Liver (tissue), 9 donors: ENCODE measurements around the gene MTHFSD. TPM values are rescaled to one million over a fixed set of nuclear protein-coding genes. Genes with fewer than 3 reads are reported as not detected.

ENCODE experiments used
- DNase-seq: peaks from one replicate; pipeline ENCODE4 v3.0.0-alpha.2; 2017; ENCODE audit warnings: low spot score
- H3K27ac ChIP-seq, 2 donors: one replicate each; pipeline ENCODE4 v1.7.0; 2013; ENCODE audit warnings: inconsistent platforms in 2 of 2, low read length in 2 of 2, control low read depth in 1 of 2, low read depth in 1 of 2, mild to moderate bottlenecking in 1 of 2
- H3K27me3 ChIP-seq, 4 donors: one replicate each; pipeline versions ENCODE4 v1.6.1 to v1.7.0; 2013; ENCODE audit warnings: low read length in 3 of 4, inconsistent platforms in 1 of 4, mild to moderate bottlenecking in 1 of 4, moderate library complexity in 1 of 4; ENCODE audit not compliant: control insufficient read depth in 4 of 4, insufficient read depth in 4 of 4
- H3K36me3 ChIP-seq, 4 donors: one replicate each; pipeline versions ENCODE4 v1.6.1 to v1.7.0; 2013; ENCODE audit warnings: low read length in 3 of 4, mild to moderate bottlenecking in 3 of 4, low read depth in 1 of 4, moderate library complexity in 1 of 4; ENCODE audit not compliant: control insufficient read depth in 4 of 4, insufficient read depth in 3 of 4
- H3K4me1 ChIP-seq, 4 donors: one replicate each; pipeline versions ENCODE4 v1.6.1 to v1.7.0; 2013; ENCODE audit warnings: low read length in 3 of 4, mild to moderate bottlenecking in 3 of 4, moderate library complexity in 1 of 4; ENCODE audit not compliant: control insufficient read depth in 4 of 4, insufficient read depth in 4 of 4
- H3K4me3 ChIP-seq, 3 donors: one replicate each; pipeline versions ENCODE4 v1.6.1 to v1.7.0; 2013; ENCODE audit warnings: low read length in 3 of 3, control low read depth in 1 of 3, low read depth in 1 of 3, mild to moderate bottlenecking in 1 of 3
- H3K9ac ChIP-seq, 2 donors: one replicate each; pipeline ENCODE4 v1.7.0; 2013; ENCODE audit warnings: low read length in 2 of 2, mild to moderate bottlenecking in 2 of 2, moderate library complexity in 2 of 2, control low read depth in 1 of 2, low read depth in 1 of 2
- H3K9me3 ChIP-seq, 4 donors: one replicate each; pipeline versions ENCODE4 v1.6.1 to v1.7.0; 2013; ENCODE audit warnings: low read length in 3 of 4; ENCODE audit not compliant: control insufficient read depth in 4 of 4
- ATF3 ChIP-seq: IDR thresholded peaks from 2 replicates; pipeline ENCODE4 v1.6.1; 2016; ENCODE audit warnings: antibody characterized with exemption
- CTCF ChIP-seq: fragments of 150-350 bp; IDR thresholded peaks from 2 replicates; pipeline ENCODE4 v1.5.1; 2017; ENCODE audit warnings: improper control_type of control experiment, low read depth, low read length; ENCODE audit not compliant: missing input control
- EGR1 ChIP-seq, 2 donors: IDR thresholded peaks; 2 replicates each; pipeline ENCODE4 v1.6.1; 2016 to 2018; ENCODE audit warnings: antibody characterized with exemption in 2 of 2, low read depth in 2 of 2
- FOXA1 ChIP-seq: IDR thresholded peaks from 2 replicates; pipeline ENCODE4 v1.6.1; 2016; ENCODE audit warnings: antibody characterized with exemption
- FOXA2 ChIP-seq: IDR thresholded peaks from 2 replicates; pipeline ENCODE4 v1.6.1; 2016; ENCODE audit warnings: antibody characterized with exemption
- GABPA ChIP-seq, 2 donors: IDR thresholded peaks in 1 of 2; conservative IDR thresholded peaks in 1 of 2; 2 replicates each; pipeline ENCODE4 v1.6.1; 2016; ENCODE audit warnings: antibody characterized with exemption in 2 of 2, mild to moderate bottlenecking in 1 of 2, moderate library complexity in 1 of 2
- HNF4A ChIP-seq, 2 donors: conservative IDR thresholded peaks; 2 replicates each; pipeline ENCODE4 v1.6.1; 2016; ENCODE audit warnings: antibody characterized with exemption in 2 of 2, mild to moderate bottlenecking in 2 of 2
- HNF4G ChIP-seq: IDR thresholded peaks from 2 replicates; pipeline ENCODE4 v1.6.1; 2016; ENCODE audit warnings: antibody characterized with exemption
- JUND ChIP-seq, 2 donors: IDR thresholded peaks; 2 replicates each; pipeline ENCODE4 v1.6.1; 2016; ENCODE audit warnings: antibody characterized with exemption in 2 of 2
- MAX ChIP-seq: IDR thresholded peaks from 2 replicates; pipeline ENCODE4 v1.6.1; 2016; ENCODE audit warnings: antibody characterized with exemption
- NR2F2 ChIP-seq: IDR thresholded peaks from 2 replicates; pipeline ENCODE4 v1.6.1; 2016; ENCODE audit warnings: antibody characterized with exemption
- RAD21 ChIP-seq, 2 donors: IDR thresholded peaks; 2 replicates each; pipeline ENCODE4 v1.6.1; 2016; ENCODE audit warnings: antibody characterized with exemption in 2 of 2, mild to moderate bottlenecking in 2 of 2
- RXRA ChIP-seq, 2 donors: IDR thresholded peaks; 2 replicates each; pipeline ENCODE4 v1.6.1; 2017 to 2018; ENCODE audit warnings: antibody characterized with exemption in 2 of 2, mild to moderate bottlenecking in 1 of 2
- SP1 ChIP-seq: IDR thresholded peaks from 2 replicates; pipeline ENCODE4 v1.6.1; 2018; ENCODE audit warnings: antibody characterized with exemption, mild to moderate bottlenecking
- TAF1 ChIP-seq: conservative IDR thresholded peaks from 2 replicates; pipeline ENCODE4 v1.6.1; 2016; ENCODE audit warnings: antibody characterized with exemption, mild to moderate bottlenecking
- YY1 ChIP-seq: IDR thresholded peaks from 2 replicates; pipeline ENCODE4 v1.6.1; 2016; ENCODE audit warnings: antibody characterized with exemption, mild to moderate bottlenecking
- WGBS: extraction: QIAGEN DNeasy Blood & Tissue Kit; methylation state at CpG from one replicate; pipeline ENCODE4 v1.1.7; 2013; 5-methylcytosine and 5-hydroxymethylcytosine counted together
- polyA plus RNA-seq, 2 donors: library from polyadenylated mRNA; stranded (reverse) in 1 of 2; unstranded in 1 of 2; fragments of 200-250 nt in 1 of 2; fragments of >200 nt in 1 of 2; fragmentation: Nextera tagmentation in 1 of 2; extraction: Ambion mirVana in 1 of 2; gene quantifications; one replicate each; pipeline versions ENCODE4 v1.2.1 to v1.2.3, GENCODE V29; 2013 to 2015
- total RNA-seq, 2 donors: library from RNA; depleted of rRNA; stranded (reverse); fragments of >200 nt; gene quantifications; one replicate each; pipeline ENCODE4 v1.2.3, GENCODE V29; 2014
- TF ChIP-seq, protein P1 (sequence below): IDR thresholded peaks from 2 replicates; pipeline ENCODE4 v1.6.1; 2016; ENCODE audit warnings: antibody characterized with exemption
- donor health status: healthy.
- donor health status: healthy.
- donor health status: healthy.
- donor health status: healthy.
- donor health status: healthy.

Gene MTHFSD
- total and polyA plus RNA-seq, 4 donors: 4.6 to 8.1 (median 6.5) TPM

- no peak for DNase-seq
- Histone ChIP-seq H3K36me3 (no peaks in the 10 kb centered on the region), H3K9ac (no peak overlapping the region), H3K4me3 (no peak overlapping the region), H3K27me3 (peaks cover 17 to 42% (median 34%) of the 10 kb centered on the region in 4 donors), H3K4me1 (peaks cover 0 to 19% (median 10%) of the 10 kb centered on the region in 4 donors), H3K9me3 (no peaks in the 10 kb centered on the region), H3K27ac (no peak overlapping the region)
- TF ChIP-seq JUND (IDR thresholded peaks at IDR 0.05) (no peak), FOXA1 (no peak), NR2F2 (no peak), HNF4A (conservative IDR thresholded peaks at IDR 0.05) (no peak), ATF3 (no peak), FOXA2 (no peak), HNF4G (no peak), RAD21 (IDR thresholded peaks at IDR 0.05) (no peak), TAF1 (no peak), CTCF (no peak), YY1 (no peak), SP1 (no peak), EGR1 (IDR thresholded peaks at IDR 0.05; ENCODE audit: low read depth in 2 of 2) (no peak)
- TF ChIP-seq, protein P1, sequence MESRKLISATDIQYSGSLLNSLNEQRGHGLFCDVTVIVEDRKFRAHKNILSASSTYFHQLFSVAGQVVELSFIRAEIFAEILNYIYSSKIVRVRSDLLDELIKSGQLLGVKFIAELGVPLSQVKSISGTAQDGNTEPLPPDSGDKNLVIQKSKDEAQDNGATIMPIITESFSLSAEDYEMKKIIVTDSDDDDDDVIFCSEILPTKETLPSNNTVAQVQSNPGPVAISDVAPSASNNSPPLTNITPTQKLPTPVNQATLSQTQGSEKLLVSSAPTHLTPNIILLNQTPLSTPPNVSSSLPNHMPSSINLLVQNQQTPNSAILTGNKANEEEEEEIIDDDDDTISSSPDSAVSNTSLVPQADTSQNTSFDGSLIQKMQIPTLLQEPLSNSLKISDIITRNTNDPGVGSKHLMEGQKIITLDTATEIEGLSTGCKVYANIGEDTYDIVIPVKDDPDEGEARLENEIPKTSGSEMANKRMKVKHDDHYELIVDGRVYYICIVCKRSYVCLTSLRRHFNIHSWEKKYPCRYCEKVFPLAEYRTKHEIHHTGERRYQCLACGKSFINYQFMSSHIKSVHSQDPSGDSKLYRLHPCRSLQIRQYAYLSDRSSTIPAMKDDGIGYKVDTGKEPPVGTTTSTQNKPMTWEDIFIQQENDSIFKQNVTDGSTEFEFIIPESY: no peak
- WGBS: 16% methylated on average over 19 of the region's 19 CpGs
Measured at GRCh38 chr16:86501989-86502855, 52.8 kb downstream of the MTHFSD start.

DNA sequence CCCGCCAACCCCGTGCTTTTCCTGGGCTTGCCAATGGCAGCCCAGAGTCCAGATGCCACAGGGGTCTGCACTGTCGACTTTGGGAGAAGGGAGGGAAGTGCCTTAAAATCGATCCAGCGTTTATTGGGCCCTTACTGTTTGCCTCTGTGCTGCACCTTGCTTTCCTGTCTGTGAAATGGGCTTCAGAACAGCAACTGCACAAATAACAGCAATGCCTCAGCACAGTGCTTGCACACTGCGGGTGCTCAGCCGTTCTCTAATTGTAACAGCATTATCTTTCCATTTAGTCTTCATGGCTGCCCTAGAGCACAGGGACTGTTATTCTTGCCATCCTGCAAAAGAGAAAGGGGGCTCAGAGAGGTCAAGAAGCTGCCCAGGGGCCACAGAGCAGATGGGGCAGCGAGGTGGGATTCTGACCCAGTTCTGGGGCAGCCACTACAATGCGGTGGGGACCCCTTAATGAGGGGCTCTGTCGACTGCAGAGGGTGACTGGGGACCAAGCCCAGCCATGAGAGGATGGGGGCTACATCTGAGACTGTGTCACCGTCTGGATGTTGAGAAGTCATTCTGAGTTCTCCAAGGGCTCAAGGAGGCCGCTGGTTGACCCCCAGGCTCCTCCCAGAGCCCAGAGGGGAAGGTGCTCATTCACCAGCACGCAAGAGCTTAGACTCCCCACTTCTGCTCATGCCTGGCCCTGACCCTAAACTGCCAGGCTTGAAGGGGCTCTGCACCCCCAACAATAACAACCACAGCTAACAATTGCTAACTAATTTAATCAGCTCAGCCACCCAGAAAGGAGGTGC is 54.1 kb downstream of the MTHFSD start:
- TF ChIP-seq TAF1 (no peak), CTCF (no peak), EGR1 (IDR thresholded peaks at IDR 0.05; ENCODE audit: low read depth in 2 of 2) (no peak), JUND (IDR thresholded peaks at IDR 0.05) (no peak), HNF4A (conservative IDR thresholded peaks at IDR 0.05) (no peak), MAX (no peak), YY1 (no peak), SP1 (no peak), RAD21 (IDR thresholded peaks at IDR 0.05) (no peak), GABPA (IDR thresholded peaks at IDR 0.05 in 1 of 2, conservative IDR thresholded peaks at IDR 0.05 in 1 of 2) (no peak), NR2F2 (no peak), HNF4G (no peak), RXRA (IDR thresholded peaks at IDR 0.05) (no peak), ATF3 (no peak), FOXA2 (no peak)
- TF ChIP-seq, protein P1: no peak
- Histone ChIP-seq H3K4me1 (peaks cover 0 to 16% (median 10%) of the 10 kb centered on the region in 4 donors), H3K27ac (no peak overlapping the region), H3K9ac (no peak overlapping the region), H3K9me3 (no peaks in the 10 kb centered on the region), H3K36me3 (no peaks in the 10 kb centered on the region), H3K4me3 (no peak overlapping the region), H3K27me3 (peaks cover 15 to 42% (median 36%) of the 10 kb centered on the region in 4 donors)
- DNase-seq: no peak
- WGBS: 13% methylated on average over 13 of the region's 13 CpGs
